Keratinocyte (primary cell): ENCODE data around the gene NDUFS7. TPM values are rescaled to one million over a fixed set of nuclear protein-coding genes. Genes with fewer than 3 reads are reported as not detected.

Experiments used
- DNase-seq: peaks from one replicate; pipeline ENCODE4 v3.0.0-alpha.2; 2011; ENCODE audit warnings: low read depth, missing footprints, low spot score
- FAIRE-seq: peaks from 2 replicates; lab custom pipeline; 2011; peaks lifted over from hg19 to GRCh38; lab: Jason Lieb, UNC
- H2AFZ ChIP-seq: 2 replicates; pipeline ENCODE4 v1.6.0; 2012; ENCODE audit warnings: low read length, control low read depth, inconsistent platforms; ENCODE audit not compliant: control insufficient read depth
- H3K27ac ChIP-seq: 2 replicates; pipeline ENCODE4 v1.5.1; 2011; ENCODE audit warnings: low read length; ENCODE audit not compliant: control insufficient read depth, insufficient read depth
- H3K27me3 ChIP-seq: 3 replicates; pipeline ENCODE4 v1.6.0; 2011; ENCODE audit warnings: low read length; ENCODE audit not compliant: control insufficient read depth, insufficient read depth; ENCODE audit errors: extremely low read depth
- H3K36me3 ChIP-seq, 2 experiments: 2 replicates in 1 of 2; 3 replicates in 1 of 2; pipeline ENCODE4 v1.5.1; 2011; ENCODE audit warnings: low read length in 2 of 2, mild to moderate bottlenecking in 1 of 2; ENCODE audit not compliant: control insufficient read depth in 2 of 2, insufficient read depth in 2 of 2; ENCODE audit errors: extremely low read depth in 1 of 2
- H3K4me1 ChIP-seq: 3 replicates; pipeline ENCODE4 v1.5.1; 2011; ENCODE audit warnings: low read length; ENCODE audit not compliant: control insufficient read depth, insufficient read depth; ENCODE audit errors: extremely low read depth
- H3K4me2 ChIP-seq: 3 replicates; pipeline ENCODE4 v1.6.0; 2011; ENCODE audit warnings: low read depth, low read length; ENCODE audit not compliant: control insufficient read depth, insufficient read depth; ENCODE audit errors: extremely low read depth
- H3K4me3 ChIP-seq, 3 experiments: fragments of 200-600 bp in 1 of 3; sonication (generic) in 1 of 3; 2 replicates in 2 of 3; 3 replicates in 1 of 3; pipeline ENCODE4 v1.5.1; 2011 to 2016; ENCODE audit warnings: low read length in 3 of 3, mild to moderate bottlenecking in 3 of 3, control low read depth in 2 of 3, inconsistent platforms in 1 of 3, low read depth in 1 of 3, mixed read lengths in 1 of 3, mixed run types in 1 of 3, moderate library complexity in 1 of 3; ENCODE audit not compliant: control insufficient read depth in 2 of 3, insufficient read depth in 2 of 3; ENCODE audit errors: extremely low read depth in 1 of 3
- H3K79me2 ChIP-seq: 2 replicates; pipeline ENCODE4 v1.6.0; 2012; ENCODE audit warnings: low read length; ENCODE audit not compliant: control insufficient read depth, insufficient read depth
- H3K9ac ChIP-seq: 3 replicates; pipeline ENCODE4 v1.6.0; 2011; ENCODE audit warnings: low read length; ENCODE audit not compliant: control insufficient read depth, insufficient read depth; ENCODE audit errors: extremely low read depth
- H3K9me1 ChIP-seq: 3 replicates; pipeline ENCODE4 v1.6.0; 2011; ENCODE audit warnings: low read length; ENCODE audit not compliant: control insufficient read depth, insufficient read depth; ENCODE audit errors: extremely low read depth
- H3K9me3 ChIP-seq: 2 replicates; pipeline ENCODE4 v1.5.1; 2012; ENCODE audit warnings: low read depth, low read length; ENCODE audit not compliant: control insufficient read depth
- H4K20me1 ChIP-seq: 3 replicates; pipeline ENCODE4 v1.6.0; 2011; ENCODE audit warnings: low read length; ENCODE audit not compliant: control insufficient read depth, insufficient read depth; ENCODE audit errors: extremely low read depth
- EZH2 ChIP-seq: IDR thresholded peaks from one replicate; pipeline ENCODE4 v1.6.1; 2012; ENCODE audit warnings: inconsistent platforms, mild to moderate bottlenecking, low read length, moderate library complexity
- dilution Hi-C: fragments of 300-500 bp; cut with MboI; formaldehyde crosslinking; loops from one replicate; pipeline ENCODE4 v1.7.0; 2020; ENCODE audit warnings: low sequenced_read_pairs; ENCODE audit not compliant: extremely low pct_ligation_motif_present
- polyA plus RNA-seq, 5 experiments: library from polyadenylated mRNA; depleted of rRNA in 3 of 5; stranded (reverse) in 3 of 5; stranded (forward) in 1 of 5; unstranded in 1 of 5; fragments of >200 nt; gene quantifications; 1 replicate in 1 of 5; 2 replicates in 3 of 5; 3 replicates in 1 of 5; pipeline versions ENCODE4 v1.2.1 to v1.2.3, GENCODE V29; 2011 to 2012; ENCODE audit warnings: missing spikeins in 2 of 5, low read depth in 1 of 5, low replicate concordance in 1 of 5
- TF ChIP-seq, protein P1 (sequence below), 3 experiments: IDR thresholded peaks in 1 of 3; conservative IDR thresholded peaks in 1 of 3; optimal IDR thresholded peaks in 1 of 3; 2 replicates in 2 of 3; 3 replicates in 1 of 3; pipeline versions ENCODE3 to v1.5.1; 2011; ENCODE audit warnings: low read length in 3 of 3, mild to moderate bottlenecking in 3 of 3, moderate library complexity in 2 of 3, control low read depth in 1 of 3, inconsistent platforms in 1 of 3; ENCODE audit not compliant: insufficient read depth in 2 of 3; ENCODE audit errors: extremely low read depth in 1 of 3

NDUFS7 gene
- polyA plus RNA-seq, 1 donor (not counting 4 experiments of a cell fraction or from before 2014, with no cell fraction given): 23.2 TPM

DNA sequence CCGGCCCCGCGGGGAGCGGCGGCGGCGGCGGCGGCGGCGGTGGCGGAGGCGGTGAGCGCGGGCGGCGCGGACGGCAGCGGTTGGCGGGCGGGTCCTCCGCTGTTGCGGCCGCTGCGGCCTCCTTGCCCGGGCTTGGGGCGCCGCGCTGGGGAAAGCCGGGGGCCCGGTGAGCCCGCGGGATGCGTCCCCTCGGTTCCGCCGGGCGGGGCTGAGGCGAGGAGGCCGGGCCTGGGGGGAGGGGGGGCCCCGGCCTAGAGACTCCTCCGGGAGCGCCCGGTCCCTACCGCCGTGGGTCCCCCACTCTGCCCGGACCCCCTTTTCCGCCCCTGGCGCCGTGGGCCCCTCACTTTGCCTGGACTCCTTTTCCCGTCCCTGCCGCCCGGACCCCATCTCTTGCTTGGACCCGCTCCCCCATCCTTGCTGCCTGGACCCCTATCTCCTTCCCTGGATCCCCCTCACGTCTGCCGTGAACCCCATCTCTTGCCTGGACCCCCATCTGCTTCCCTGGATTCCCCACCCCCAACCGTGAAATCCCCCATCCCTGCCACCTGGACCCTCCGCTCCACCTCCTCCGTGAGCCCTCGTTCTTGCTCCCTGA lies 28.6 kb upstream of the NDUFS7 start:
- dilution Hi-C loops: no loop called here
- TF ChIP-seq, protein P1, sequence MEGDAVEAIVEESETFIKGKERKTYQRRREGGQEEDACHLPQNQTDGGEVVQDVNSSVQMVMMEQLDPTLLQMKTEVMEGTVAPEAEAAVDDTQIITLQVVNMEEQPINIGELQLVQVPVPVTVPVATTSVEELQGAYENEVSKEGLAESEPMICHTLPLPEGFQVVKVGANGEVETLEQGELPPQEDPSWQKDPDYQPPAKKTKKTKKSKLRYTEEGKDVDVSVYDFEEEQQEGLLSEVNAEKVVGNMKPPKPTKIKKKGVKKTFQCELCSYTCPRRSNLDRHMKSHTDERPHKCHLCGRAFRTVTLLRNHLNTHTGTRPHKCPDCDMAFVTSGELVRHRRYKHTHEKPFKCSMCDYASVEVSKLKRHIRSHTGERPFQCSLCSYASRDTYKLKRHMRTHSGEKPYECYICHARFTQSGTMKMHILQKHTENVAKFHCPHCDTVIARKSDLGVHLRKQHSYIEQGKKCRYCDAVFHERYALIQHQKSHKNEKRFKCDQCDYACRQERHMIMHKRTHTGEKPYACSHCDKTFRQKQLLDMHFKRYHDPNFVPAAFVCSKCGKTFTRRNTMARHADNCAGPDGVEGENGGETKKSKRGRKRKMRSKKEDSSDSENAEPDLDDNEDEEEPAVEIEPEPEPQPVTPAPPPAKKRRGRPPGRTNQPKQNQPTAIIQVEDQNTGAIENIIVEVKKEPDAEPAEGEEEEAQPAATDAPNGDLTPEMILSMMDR (optimal IDR thresholded peaks at IDR 0.05 in 1 of 3, IDR thresholded peaks at IDR 0.05 in 1 of 3, conservative IDR thresholded peaks at IDR 0.05 in 1 of 3; ENCODE audit: extremely low read depth in 1 of 3, insufficient read depth in 2 of 3, low read length in 3 of 3): no peak
- TF ChIP-seq EZH2: no peak
- H2AFZ ChIP-seq: peak overlapping the region; percentile 6
- H3K4me2 ChIP-seq: peak overlapping the region; percentile 79
- no peaks in the 10 kb centered on the region for H3K27me3 ChIP-seq
- H3K4me3 ChIP-seq: peak overlapping the region; percentile 48 to 87 (median 78)
- H3K9me1 ChIP-seq: no peaks in the 10 kb centered on the region
- no peak overlapping the region for H3K27ac ChIP-seq
- peaks cover 8% of the 10 kb centered on the region for H3K4me1 ChIP-seq
- no peaks in the 10 kb centered on the region for H3K9me3 ChIP-seq
- peaks cover 5% of the 10 kb centered on the region for H3K79me2 ChIP-seq
- no peaks in the 10 kb centered on the region for H4K20me1 ChIP-seq
- DNase-seq: no peak
- no peak for FAIRE-seq
- H3K36me3 ChIP-seq: peaks cover 15% of the 10 kb centered on the region in 2 experiments
- H3K9ac ChIP-seq: peak overlapping the region; percentile 68

DNA sequence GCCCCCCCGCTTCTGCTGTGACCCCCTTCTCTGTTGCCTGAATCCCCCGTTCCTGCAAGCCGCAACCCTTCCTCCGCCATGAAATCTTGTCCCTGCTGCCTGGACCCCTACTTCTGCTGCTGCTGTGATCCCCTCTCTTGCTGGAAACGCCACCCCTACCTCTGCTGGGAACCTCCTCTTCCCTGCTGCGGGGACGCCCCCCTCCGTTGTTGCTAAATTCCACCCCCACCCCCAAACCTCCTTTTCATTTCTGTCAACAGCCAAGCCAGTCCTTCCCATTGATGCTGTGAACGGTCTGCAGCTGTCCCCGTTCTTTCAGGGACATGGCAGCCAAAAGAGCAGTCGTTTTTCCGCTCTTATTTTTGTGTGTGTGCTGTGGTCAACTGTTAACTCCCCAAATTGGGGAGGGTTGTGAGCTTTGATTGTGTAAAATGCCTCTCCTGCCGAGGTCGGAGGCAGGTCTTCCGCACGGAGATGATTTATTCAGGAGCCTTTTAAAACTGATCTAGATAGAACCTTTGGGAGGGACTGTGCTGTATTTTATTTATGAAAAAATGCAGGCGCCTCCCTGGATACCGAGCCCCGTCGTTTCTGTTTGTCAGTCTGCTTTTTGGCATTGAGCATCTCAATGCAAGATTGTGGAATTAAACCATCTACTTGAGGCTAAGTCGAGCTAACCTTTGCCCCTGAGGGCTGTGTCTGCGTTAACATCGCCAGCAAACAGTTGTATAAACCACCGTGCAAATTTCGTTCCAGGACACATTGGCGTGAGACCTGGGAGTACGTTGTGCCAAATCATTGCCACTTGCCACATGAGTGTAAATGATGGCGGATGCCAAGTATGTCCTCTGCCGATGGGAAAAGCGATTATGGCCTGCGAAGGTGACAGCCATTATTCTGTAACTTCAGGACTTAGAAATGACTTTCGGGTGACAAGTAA lies 27.9 kb upstream of the NDUFS7 start:
- H4K20me1 ChIP-seq: no peaks in the 10 kb centered on the region
- peaks cover 18 to 23% of the 10 kb centered on the region in 2 experiments for H3K36me3 ChIP-seq
- peak overlapping the region; percentile 79 for H3K4me2 ChIP-seq
- DNase-seq (no peak), FAIRE-seq (peak; percentile 67)
- dilution Hi-C loops: no loop called here
- TF ChIP-seq EZH2: no peak
- TF ChIP-seq, protein P1 (optimal IDR thresholded peaks at IDR 0.05 in 1 of 3, IDR thresholded peaks at IDR 0.05 in 1 of 3, conservative IDR thresholded peaks at IDR 0.05 in 1 of 3; ENCODE audit: extremely low read depth in 1 of 3, insufficient read depth in 2 of 3, low read length in 3 of 3): no peak
- H3K27ac ChIP-seq: no peak overlapping the region
- H3K9me1 ChIP-seq: peaks cover 3% of the 10 kb centered on the region
- no peak overlapping the region for H2AFZ ChIP-seq
- no peaks in the 10 kb centered on the region for H3K9me3 ChIP-seq
- H3K79me2 ChIP-seq: peaks cover 5% of the 10 kb centered on the region
- H3K27me3 ChIP-seq: no peaks in the 10 kb centered on the region
- peak overlapping the region; percentile 68 for H3K9ac ChIP-seq
- peak overlapping the region; percentile 48 to 87 (median 78) for H3K4me3 ChIP-seq
- peaks cover 13% of the 10 kb centered on the region for H3K4me1 ChIP-seq
